Transverse colon (tissue), 4 donors: Measurements from ENCODE around the gene WWOX.

Experiments
- EP300 ChIP-seq: sonication (generic); formaldehyde crosslinking; IDR thresholded peaks from one replicate; pipeline ENCODE4 v1.6.1; 2017; ENCODE audit warnings: antibody characterized with exemption, low read depth
- POLR2A ChIP-seq: fragments of 450-650 bp; IDR thresholded peaks from one replicate; pipeline ENCODE4 v1.6.1; 2016; ENCODE audit warnings: antibody characterized with exemption, mild to moderate bottlenecking, moderate library complexity
- POLR2AphosphoS5 ChIP-seq, 3 donors: sonication (generic); formaldehyde crosslinking; IDR thresholded peaks; one replicate each; pipeline ENCODE4 v1.6.1; 2016; ENCODE audit warnings: antibody characterized with exemption in 3 of 3
- TF ChIP-seq, protein P1 (sequence below), 5 experiments: fragments of 200-600 bp in 3 of 5; fragments of 450-650 bp in 2 of 5; sonication (generic) in 3 of 5; IDR thresholded peaks; 1 replicate in 2 of 5; 2 replicates in 3 of 5; pipeline ENCODE4 v1.5.1; 2016 to 2017; ENCODE audit warnings: antibody characterized with exemption in 5 of 5, inconsistent platforms in 3 of 5, mild to moderate bottlenecking in 2 of 5, moderate library complexity in 1 of 5

DNA sequence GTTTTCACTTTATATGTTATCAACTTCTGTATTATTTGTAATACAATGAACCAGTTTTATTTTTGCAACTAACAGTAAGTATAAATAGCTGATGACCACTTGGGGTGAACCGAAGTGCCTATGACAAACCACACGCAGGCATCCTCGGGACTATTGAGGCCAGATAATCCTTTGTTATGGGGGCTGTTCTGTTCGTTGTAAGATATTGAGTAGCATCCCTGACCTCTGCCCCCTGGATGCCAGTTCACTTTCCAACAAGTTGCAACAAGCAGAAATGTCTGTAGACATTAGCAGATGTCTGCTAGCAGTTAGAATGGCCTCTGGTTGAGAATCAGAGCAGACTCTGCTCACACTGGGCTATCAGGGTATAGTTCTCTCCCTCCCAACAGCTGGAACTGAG lies 277.0 kb downstream of the WWOX start:
- TF ChIP-seq POLR2A (no peak), POLR2AphosphoS5 (IDR thresholded peaks at IDR 0.05) (no peak), EP300 (no peak)
- TF ChIP-seq, protein P1, sequence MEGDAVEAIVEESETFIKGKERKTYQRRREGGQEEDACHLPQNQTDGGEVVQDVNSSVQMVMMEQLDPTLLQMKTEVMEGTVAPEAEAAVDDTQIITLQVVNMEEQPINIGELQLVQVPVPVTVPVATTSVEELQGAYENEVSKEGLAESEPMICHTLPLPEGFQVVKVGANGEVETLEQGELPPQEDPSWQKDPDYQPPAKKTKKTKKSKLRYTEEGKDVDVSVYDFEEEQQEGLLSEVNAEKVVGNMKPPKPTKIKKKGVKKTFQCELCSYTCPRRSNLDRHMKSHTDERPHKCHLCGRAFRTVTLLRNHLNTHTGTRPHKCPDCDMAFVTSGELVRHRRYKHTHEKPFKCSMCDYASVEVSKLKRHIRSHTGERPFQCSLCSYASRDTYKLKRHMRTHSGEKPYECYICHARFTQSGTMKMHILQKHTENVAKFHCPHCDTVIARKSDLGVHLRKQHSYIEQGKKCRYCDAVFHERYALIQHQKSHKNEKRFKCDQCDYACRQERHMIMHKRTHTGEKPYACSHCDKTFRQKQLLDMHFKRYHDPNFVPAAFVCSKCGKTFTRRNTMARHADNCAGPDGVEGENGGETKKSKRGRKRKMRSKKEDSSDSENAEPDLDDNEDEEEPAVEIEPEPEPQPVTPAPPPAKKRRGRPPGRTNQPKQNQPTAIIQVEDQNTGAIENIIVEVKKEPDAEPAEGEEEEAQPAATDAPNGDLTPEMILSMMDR (IDR thresholded peaks at IDR 0.05) = no peak
